Right kidney (tissue), 1 donor: Measurements from ENCODE around the gene SPEF2.
"Not testable (repeated sequence)": the region's sequence is repeated elsewhere in the genome, so short reads cannot be mapped to it uniquely, and the experiment has no call there.

Experiments used
- DNase-seq: peaks from one replicate; pipeline ENCODE4 v3.0.0-alpha.2; 2016

Gene SPEF2

DNA sequence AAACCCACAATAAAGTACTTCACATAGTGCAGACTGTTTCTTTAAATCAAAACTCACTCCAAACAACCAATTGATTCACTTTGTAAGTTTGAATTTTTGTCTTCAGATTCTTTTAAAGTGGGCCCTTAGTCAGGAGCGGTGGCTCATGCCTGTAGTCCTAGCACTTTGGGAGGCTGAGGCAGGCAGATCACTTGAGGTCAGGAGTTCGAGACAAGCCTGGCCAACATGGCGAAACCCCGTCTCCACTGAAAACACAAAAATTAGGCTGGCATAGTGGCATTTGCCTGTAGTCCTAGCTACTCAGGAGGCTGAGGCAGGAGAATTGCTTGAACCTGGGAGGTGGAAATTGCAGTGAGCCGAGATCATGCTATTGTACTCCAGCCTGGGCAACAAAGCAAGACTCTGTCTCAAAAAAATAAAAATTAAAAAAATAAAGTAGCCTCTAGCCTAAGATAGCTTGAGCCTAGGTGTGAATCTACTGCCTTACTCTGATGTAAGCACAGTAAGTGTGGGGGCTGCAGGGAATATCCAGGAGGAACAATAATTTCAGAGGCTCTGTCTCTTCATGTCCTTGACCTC lies 238.6 kb downstream of the SPEF2 start:
- DNase-seq = not testable (repeated sequence)

- DNase-seq = no peak
These were observed 239.2 kb downstream of the SPEF2 start, which contains the start of gene IL7R for GRCh38 chr5:35856765-35857351. TSS of gene IL7R (plus strand) at chr5:35856891. CDS start at chr5:35856978, 87 bp downstream.

- DNase-seq = no peak
These were observed 240.0 kb downstream of the SPEF2 start for GRCh38 chr5:35857606-35858205.

DNA sequence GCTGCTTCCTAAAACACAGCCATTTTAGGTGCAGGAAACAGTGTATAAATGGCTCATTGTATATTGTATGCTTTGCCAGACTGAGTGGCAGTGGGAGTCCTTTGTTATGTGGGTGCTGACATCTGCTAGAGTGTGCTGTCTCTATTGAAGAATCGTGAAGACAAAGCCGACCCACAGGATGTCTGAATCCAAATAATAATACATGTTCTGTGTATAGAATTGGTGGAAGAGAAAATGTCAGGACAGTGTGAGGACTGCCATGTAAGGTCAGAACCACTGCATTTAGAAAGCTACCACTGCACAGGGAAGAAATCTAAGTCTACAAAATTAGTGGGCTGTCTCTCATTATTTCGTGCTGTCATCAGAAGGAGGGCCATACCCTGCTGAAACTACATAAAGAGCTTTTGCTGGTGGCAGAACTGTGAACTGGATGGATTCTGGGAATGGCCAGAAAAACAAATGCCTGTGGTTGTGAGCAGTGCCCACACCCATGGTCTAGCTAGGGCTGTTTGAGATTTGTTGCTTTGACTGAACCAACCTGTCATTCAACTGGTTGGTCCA lies 241.5 kb downstream of the SPEF2 start:
- DNase-seq = no peak

- no peak for DNase-seq
These were observed 243.0 kb downstream of the SPEF2 start for GRCh38 chr5:35860686-35861085.

- no peak for DNase-seq
These were observed 244.1 kb downstream of the SPEF2 start for GRCh38 chr5:35861718-35862117.

- DNase-seq = no peak
These were observed 244.5 kb downstream of the SPEF2 start for GRCh38 chr5:35862126-35862525.

DNA sequence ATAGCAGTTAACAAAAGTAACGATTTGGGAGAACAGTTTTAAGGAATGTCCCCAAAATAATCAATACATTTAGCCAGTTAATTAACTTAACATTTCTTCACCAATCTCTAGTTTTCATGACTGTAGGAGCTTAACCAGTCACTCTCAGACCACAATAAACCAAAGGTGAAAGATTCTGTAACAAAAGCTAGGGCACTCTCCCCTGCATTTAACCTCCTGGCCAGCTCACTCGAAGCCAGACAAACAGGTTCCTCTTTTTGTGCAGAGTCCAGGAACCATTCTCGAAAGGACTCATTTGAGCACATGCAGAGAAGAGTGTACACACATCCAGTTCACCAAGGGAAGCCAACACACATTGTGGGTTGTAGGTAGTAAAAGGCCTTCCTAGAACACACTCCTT lies 245.5 kb downstream of the SPEF2 start:
- no peak for DNase-seq
